C1 segment of cervical spinal cord (tissue), 14 donors: ENCODE results near the gene DSCAM.

Experiments
- DNase-seq, 14 donors: peaks; one replicate each; lab custom pipeline; 2025; lab: John Stamatoyannopoulos, UW

The DSCAM gene

GRCh38 chr21:40553781-40554180 is 293.2 kb downstream of the DSCAM start:
- no peak for DNase-seq

GRCh38 chr21:40547906-40548513 is 298.9 kb downstream of the DSCAM start:
- no peak for DNase-seq

GRCh38 chr21:40546647-40547046 is 300.3 kb downstream of the DSCAM start:
- DNase-seq, result no peak

GRCh38 chr21:40540216-40540615 is 306.7 kb downstream of the DSCAM start:
- DNase-seq, result no peak

- no peak for DNase-seq
These were observed 312.1 kb downstream of the DSCAM start for GRCh38 chr21:40534886-40535285.

GRCh38 chr21:40531431-40532110 is 315.4 kb downstream of the DSCAM start:
- DNase-seq, result no peak

- no peak for DNase-seq
These were observed 315.9 kb downstream of the DSCAM start for GRCh38 chr21:40531016-40531415.

- DNase-seq, result no peak
These were observed 329.3 kb downstream of the DSCAM start for GRCh38 chr21:40517646-40518045.

GRCh38 chr21:40516335-40516734 is 330.6 kb downstream of the DSCAM start:
- DNase-seq, result peak in 8 of 14 donors; percentile 3 to 53 (median 10)

GRCh38 chr21:40512590-40512989 is 334.4 kb downstream of the DSCAM start:
- no peak for DNase-seq

- no peak for DNase-seq
These were observed 339.0 kb downstream of the DSCAM start for GRCh38 chr21:40507978-40508377.

- no peak for DNase-seq
These were observed 341.3 kb downstream of the DSCAM start for GRCh38 chr21:40505681-40506080.

- DNase-seq, result no peak
These were observed 341.7 kb downstream of the DSCAM start for GRCh38 chr21:40505244-40505643.

- no peak for DNase-seq
These were observed 342.1 kb downstream of the DSCAM start for GRCh38 chr21:40504825-40505224.

- DNase-seq, result no peak
These were observed 350.8 kb downstream of the DSCAM start for GRCh38 chr21:40496116-40496515.

- no peak for DNase-seq
These were observed 356.6 kb downstream of the DSCAM start for GRCh38 chr21:40490408-40490807.

- no peak for DNase-seq
These were observed 358.0 kb downstream of the DSCAM start for GRCh38 chr21:40489001-40489400.

GRCh38 chr21:40481764-40482163 is 365.2 kb downstream of the DSCAM start:
- no peak for DNase-seq

- DNase-seq, result no peak
These were observed 372.4 kb downstream of the DSCAM start for GRCh38 chr21:40474513-40474912.

GRCh38 chr21:40472013-40472412 is 374.9 kb downstream of the DSCAM start:
- no peak for DNase-seq

- DNase-seq, result no peak
These were observed 375.9 kb downstream of the DSCAM start for GRCh38 chr21:40471103-40471502.

- peak in 1 of 14 donors; percentile 1 for DNase-seq
These were observed 380.0 kb downstream of the DSCAM start for GRCh38 chr21:40466893-40467483.

GRCh38 chr21:40465382-40465781 is 381.6 kb downstream of the DSCAM start:
- no peak for DNase-seq
